ENCODE data around the gene BEST4.
"Not testable (repeated sequence)": the region's sequence is repeated elsewhere in the genome, so short reads cannot be mapped to it uniquely, and the experiment has no call there.

Gene BEST4

DNA sequence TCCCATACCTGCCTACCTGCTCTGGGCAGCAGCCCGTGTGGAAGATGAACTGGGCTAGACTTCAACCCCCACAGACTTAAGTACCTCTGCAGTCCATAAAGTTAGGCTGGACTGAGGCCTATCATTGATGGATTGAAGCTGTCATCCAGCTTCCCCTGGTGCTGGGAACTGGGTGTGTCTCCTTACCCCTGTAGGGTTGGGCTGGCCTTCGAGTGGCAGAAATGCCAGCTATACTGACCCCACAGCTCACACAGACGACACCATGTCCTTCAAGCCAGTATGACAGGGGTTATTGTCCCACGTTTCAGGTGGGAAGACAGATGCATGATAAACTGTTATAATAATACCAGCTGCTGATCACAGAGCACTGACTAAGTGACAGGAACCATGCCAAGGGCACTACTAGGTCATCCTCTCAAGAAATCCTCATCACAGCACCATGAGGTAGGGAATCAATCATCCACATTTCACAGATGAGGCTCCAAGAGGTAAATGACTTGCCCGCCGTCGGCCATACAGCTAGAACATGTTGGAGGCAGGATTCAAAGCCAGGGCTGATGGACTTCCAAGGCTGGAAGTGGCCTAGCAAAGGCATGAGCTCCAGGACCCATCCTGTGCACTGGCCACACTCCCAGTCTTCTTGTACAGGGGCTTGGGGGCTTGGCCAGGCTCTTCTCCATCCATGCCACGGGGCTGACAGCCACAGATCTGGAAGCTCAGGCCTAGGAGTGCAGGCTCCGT lies at the start of gene BEST4:
BEST4 (minus strand) TSS at position 51 of the 741 bp plus-strand sequence. CDS start 465 bp downstream, outside the sequence.
- no peak for DNase-seq (ENCODE audit: low read depth)

DNA sequence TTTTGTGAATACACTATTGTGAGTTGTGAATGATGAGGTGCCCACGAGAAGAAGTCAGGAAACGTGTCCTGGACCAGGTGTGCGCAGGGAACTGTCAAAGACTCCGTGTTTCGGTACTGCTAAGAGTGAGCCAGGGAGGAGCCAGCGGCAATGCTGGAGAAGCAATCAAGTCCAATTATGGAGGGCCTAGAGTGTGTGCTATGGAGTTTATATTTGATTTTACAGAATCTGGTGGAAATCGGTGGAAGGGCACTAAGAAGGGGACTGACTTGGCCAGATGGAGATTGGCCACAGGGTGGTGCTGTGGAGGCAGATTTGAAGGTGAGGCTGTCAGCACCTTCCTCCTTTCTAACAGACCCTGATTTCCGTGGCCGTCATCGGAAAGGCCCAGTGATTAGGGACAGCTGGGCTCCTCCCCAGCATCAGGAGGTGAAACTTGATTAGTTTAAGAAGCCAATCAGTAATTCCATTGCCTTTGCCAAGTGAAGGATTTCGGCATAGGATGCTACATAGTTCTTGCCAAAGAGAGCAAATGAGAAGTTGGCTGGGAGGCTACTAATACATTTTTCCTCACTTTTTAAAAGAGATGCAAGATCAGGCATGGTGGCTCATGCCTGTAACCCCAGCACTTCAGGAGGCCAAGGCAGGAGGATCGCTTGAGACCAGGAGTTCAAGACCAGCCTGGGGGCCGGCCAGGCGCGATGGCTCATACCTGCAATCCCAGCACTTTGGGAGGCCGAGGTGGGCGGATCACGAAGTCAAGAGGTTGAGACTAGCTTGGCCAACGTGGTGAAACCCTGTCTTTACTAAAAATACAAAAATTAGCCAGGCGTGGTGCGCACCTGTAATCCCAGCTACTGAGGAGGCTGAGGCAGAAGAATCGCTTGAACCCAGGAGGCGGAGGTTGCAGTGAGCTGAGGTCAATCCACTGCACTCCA lies 48.0 kb upstream of the BEST4 start:
- DNase-seq (ENCODE audit: low read depth) = peak; percentile 80

DNA sequence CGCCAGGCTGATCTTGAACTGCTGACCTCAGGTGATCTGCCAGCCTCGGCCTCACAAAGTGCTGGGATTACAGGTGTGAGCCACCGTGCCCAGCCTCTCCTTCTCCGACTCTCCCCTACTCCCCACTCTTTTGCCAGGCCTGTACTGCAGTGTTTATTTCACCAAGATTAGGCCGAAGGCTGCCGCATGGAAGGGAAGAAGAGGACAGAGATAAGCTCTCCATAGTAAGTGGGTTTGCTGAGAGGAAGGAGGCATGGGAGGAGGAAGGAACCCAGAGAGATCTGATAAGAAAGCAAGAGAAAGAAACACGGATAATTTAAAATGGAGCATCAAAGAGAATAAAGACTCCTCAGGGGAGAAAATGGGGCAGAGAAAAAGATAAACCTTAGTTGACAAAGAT lies 46.4 kb upstream of the BEST4 start:
- no peak for DNase-seq (ENCODE audit: low read depth)

DNA sequence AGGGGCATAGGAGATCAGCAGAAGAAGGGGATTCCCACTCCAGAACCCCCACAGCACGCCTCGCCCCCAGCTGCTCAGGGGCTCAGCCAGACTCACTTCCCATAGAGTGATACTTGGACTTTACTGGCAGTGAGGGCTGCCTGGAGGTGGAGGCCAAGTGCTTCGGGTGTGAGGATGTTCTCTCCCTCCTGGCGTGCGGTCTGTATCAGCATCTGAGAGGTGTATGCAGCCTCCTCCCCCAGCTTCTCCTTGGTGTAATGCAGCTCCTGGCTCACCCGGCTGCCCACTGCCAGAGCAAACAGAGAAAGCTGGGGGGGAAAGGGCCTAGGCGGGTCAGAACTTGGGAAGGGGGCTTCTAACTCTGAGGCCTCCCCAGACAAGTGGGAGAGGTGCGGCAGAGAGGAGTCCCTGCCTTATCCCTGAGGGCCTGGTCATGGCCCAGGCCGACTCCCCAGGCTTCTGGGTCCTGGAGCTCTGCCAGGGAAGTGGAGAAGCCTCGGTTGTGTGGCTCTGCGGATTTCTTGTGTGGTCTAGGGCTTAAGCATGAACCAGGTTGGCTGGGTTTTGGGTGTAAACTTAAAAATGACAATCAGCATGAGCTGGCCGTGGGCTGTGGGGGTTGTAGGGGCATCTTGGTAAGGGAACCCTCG lies 44.2 kb upstream of the BEST4 start:
- DNase-seq (ENCODE audit: low read depth) = no peak

- no peak for DNase-seq (ENCODE audit: low read depth)
These were observed 43.5 kb upstream of the BEST4 start for GRCh38 chr1:44831516-44831915.

GRCh38 chr1:44830900-44831304 lies 42.9 kb upstream of the BEST4 start:
- no peak for DNase-seq (ENCODE audit: low read depth)

DNA sequence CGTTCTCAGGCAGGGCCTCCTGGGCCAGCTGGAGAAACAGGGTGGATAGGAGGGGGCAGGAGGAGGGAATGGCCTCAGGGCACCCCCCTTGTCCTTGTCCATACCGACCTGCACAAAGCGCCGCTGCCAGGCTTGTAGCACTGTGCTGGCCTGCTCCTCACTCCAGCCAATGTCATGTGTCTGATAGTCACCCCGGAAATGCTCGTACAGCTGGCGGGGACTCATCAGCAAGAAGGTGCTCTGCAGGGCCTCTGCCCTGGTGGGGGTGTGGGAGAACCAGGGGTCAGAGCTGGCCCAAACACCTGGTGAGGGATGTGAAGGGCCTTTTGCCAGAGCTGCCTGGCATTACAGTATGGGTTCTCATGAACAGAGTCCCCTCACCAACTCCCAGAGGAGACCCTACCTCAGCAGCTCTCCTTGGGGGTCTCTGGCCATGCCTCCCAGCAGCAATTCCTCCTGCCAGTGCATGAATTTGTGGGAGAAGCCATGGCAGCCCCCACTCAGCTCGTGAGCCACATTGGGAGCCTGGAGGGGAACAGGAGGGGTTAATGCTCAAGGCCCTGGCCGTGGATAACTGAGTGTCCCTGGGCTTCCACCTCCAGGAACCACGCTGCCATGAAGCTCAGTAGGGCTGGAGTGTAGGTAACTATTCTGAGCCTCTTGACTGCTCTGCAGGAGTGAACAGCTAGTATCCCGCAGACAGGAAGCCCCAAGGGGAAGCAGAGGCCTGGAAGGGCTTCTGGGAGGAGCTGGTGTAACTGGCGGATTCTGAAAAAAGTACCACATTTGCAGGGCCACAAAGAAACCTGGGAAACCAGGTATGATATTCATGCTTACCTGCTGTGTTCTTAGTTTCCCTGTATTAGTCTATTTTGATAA lies 41.8 kb upstream of the BEST4 start:
- no peak for DNase-seq (ENCODE audit: low read depth)

- no peak for DNase-seq (ENCODE audit: low read depth)
These were observed 41.0 kb upstream of the BEST4 start for GRCh38 chr1:44828841-44829440.

- DNase-seq (ENCODE audit: low read depth) = no peak
These were observed 40.2 kb upstream of the BEST4 start for GRCh38 chr1:44828003-44828651.

DNA sequence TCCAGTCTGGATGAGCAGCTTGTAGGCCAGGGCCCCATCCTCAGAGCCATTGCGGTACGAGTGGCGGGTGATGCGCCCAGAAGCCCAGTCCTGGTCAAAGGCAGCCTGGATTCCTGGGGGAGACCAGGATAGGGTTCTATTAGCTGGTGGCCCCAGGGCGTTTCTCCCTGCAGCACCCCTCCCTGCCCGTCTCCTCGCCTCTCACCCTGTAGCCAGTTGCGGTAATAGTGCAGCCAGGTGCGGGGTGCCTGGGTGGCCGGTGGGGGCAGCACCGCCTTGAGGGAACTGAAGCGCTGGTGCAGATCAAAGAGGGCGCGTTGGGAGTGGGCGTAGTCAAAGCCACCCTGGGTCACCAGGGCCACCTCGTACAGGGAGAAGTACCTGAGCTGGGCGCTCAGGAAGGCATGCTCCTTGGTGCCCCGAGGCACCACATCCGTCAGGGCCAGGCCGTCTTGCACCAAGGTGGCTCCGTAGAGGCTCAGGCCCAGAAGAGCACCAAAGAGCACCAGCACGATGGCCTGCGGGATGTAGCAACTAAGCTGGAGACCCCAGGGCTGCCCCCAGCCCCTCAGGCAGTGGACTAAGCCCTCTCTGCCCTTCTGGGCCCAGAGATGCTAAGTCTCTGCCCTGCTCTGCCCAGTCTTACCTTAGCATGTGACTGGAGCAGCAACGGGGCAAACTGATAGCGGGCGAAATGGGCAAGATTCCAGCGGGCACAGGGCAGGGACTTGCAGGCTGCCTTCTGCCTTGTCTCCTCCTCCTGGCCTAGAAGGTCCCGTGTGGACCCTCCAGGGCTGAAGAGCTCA lies 39.4 kb upstream of the BEST4 start:
- DNase-seq (ENCODE audit: low read depth) = no peak

DNA sequence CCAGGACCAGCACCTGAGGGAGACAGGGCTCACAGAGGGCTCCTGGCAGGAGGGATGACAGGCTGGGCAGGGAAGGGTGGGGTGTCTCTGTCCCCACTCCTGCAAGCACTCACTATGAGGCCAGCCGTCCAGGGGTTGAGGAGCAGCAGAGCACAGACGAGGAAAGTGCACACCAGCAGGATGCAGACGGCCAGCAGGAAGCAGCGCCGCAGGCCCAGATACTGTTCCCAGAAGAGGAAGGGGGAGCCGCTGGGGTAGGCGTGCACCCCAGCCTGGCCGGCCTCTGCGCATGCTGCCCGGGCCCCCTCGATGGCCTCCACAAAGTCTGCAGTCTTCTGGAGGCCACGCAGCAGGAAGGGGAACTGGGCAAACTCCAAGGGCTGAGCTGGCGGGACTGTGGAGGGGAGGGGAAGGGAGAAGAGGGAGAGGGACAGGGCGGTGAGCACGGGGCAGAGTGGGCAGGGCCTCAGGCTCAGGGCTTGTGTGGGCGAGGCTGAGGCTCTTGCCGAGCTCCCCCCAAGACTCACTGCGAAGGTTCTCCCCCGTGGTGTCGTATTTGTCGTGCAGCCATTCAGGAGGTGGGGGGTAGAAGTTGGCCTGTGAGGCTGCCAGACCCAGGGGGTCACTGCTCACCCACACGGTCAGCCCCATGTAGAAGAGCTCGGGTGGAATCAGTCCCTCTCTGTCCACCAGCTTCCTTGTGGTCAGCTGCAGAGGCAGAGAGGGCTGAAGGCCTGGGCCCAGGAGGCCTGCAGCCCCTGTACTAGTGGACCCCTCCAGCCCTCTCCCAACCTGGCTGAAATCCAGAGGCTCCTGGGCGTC lies 38.6 kb upstream of the BEST4 start:
- DNase-seq (ENCODE audit: low read depth) = peak; percentile 19

DNA sequence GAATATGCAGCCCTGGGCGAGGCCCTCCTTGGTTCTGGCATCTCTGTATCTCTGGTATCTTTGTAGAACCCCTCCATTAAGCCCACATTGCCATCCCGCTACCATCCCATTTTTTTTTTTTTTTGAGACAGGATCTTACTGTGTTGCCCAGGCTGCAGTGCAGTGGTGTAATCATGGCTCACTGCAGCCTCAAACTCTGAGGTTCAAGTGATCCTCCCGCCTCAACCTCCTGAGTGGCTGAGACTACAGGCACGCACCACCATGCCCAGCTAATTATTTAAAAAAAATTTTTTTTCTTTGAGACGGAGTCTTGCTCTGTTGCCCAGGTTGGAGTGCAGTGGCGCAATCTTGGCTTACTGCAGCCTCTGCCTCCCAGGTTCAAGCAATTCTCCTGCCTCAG lies 36.4 kb upstream of the BEST4 start:
- not testable (repeated sequence) for DNase-seq (ENCODE audit: low read depth)

- DNase-seq (ENCODE audit: low read depth) = no peak
These were observed 35.0 kb upstream of the BEST4 start for GRCh38 chr1:44822981-44823451.

DNA sequence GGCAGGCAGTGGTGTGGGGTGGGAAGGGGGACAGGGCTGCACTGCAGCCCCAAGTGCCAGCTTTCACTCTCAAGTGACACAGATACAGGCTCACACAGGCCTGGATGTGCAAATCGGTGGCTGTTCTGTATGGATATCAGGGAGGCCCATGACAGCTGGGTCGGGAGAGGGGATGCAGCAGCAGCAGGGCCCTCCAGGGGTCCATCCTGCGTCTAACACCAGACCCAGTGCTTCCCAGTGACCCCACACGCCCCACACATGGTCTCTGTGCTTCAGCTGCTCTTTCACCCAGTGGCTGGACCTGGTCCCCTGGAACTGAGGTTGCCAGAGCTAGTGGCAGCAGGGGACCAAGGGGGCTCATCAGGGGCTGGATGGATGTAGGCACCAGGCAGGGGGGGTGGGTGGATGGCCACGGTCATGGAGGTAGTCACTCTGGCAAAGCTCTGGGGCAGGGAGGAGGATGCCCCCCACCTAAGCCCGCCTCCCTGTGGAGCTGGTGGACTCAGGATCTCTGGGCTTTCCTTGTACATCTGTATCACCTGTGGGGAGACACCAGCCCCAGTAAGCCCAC lies 34.2 kb upstream of the BEST4 start:
- no peak for DNase-seq (ENCODE audit: low read depth)

- DNase-seq (ENCODE audit: low read depth) = no peak
These were observed 33.3 kb upstream of the BEST4 start for GRCh38 chr1:44821240-44821715.

DNA sequence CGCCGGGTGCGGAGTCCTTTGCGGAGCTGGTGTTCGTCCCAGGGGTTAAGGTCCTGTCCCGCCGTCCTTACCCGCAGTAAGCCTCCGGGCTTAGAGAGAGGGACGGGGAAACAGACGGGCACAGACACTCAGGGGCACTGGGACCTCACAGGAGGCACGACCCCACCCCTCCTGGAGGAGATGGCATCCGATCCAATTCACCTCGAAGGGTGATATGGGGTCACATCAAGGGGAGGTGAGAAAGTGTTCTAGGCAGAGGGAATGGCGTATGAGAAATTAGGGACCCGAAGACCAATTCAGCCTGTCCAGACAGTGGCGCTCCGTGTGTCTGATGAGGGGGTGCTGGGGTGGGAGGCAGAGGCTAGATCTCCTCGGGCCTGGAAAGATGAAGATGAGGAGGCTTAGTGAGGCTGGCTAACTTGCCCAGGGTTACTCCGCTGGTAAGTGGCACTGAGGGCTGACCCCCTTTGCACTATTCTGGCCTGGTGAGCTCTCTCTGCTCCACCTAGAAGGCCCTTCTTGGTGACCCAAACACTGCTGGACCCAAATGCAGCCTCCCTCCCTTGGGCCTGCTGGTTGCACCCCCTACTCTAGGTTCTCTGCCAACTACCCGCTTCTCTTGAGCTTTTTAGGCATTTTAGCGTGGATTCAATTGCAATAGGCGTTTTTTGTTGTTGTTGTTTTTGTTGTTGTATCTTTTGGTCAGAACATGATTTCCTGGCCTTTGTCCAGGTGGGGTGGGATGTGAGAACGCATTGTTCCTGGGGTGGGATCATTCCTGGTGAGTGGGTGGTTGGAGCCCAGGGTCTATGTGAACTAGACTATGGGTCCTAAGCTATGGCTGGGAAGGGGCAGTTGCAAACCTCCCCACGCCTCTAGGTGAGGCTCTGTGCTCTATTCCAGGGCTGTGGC lies 32.6 kb upstream of the BEST4 start:
- DNase-seq (ENCODE audit: low read depth) = no peak
